GM21381 (cell line): ENCODE measurements around the gene FAIM.
"Not testable (repeated sequence)": the region's sequence is repeated elsewhere in the genome, so short reads cannot be mapped to it uniquely, and the experiment has no call there.

ENCODE experiments used
- ATAC-seq: cut with Tn5 transposase; IDR thresholded peaks from one replicate; pipeline ENCODE4 v1.9.1; 2021; ENCODE audit warnings: mild to moderate bottlenecking, moderate library complexity; ENCODE audit not compliant: unreplicated experiment

The FAIM gene

GRCh38 chr3:138675393-138675792 is 66.8 kb downstream of the FAIM start:
- ATAC-seq = no peak

GRCh38 chr3:138678086-138678485 is 69.5 kb downstream of the FAIM start:
- no peak for ATAC-seq

DNA sequence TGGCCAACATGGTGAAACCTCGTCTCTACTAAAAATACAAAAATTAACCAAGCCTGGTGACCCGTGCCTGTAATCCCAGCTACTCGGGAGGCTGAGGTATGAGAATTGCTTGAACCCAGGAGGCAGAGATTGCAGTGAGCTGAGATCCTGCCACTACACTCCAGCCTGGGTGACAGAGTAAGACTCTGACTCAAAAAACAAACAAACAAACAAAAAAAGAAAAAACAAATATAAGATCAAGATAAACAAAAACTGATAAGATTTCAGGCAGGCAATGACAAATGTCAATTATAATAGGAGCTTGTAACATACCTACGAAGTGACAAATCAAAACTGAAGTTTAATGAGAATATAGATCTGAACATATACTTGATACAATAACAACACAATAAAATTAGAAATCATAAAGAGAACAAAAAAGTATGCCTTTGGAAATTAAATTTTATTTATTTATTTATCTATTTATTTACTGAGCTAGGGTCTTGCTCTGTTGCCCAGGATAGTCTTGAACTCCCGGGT is 70.4 kb downstream of the FAIM start:
- ATAC-seq = no peak

DNA sequence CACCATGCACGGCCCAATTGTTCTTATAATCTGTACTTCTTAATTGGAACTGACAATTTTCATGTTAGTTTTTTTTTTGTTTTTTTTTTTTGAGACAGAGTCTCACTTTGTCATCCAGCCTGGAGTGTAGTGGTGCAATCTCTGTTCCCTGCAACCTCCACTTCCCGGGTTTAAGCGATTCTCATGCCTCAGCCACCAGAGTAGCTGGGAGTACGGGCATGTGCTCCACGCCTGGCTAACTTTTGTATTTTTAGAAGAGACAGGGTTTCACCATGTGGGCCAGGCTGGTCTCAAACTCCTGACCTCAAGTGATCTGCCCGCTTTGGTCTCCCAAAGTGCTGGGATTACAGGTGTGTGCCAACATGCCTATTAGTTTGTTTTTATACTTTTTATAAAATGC is 72.4 kb downstream of the FAIM start:
- ATAC-seq = not testable (repeated sequence)

DNA sequence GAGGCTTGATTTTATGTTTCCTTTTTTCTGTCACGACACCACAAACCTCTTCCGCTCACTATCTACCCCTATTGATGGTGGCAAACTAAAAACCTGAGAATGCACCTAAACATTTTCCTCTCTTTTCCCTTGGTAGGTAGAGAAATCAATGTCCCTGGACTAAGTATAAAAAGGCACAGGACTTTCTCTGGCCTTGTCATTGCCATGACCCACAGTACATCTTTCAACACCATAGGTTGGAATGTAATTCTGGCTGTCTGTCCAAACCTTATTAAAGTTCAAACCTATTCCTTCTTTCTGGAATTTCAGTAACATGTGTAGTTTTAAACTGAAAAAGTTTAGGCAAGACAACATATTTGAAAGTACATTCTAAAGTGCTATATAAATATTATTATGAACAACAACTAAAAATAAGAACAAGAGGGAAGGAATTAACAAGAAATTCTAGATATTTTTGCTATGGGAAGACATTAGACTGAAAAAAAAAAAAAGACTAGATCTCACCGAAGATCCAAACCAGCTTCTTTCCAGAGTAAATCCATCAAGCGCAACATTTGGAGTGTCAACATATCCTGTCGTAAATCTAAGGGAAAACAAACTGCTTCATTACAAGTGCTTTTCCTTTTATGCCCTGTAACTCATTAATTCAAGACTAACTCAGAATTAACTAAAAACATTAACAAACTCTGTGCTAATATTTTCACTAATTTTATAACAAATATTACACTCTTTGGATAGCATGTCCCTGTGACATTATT is 73.1 kb downstream of the FAIM start:
- no peak for ATAC-seq

- no peak for ATAC-seq
Measured at GRCh38 chr3:138682648-138683047, 74.1 kb downstream of the FAIM start.
